HG03457 (cell line): ENCODE results near the gene PRKD1.
"Not testable (repeated sequence)": the region's sequence is repeated elsewhere in the genome, so short reads cannot be mapped to it uniquely, and the experiment has no call there.

Experiments
- ATAC-seq: cut with Tn5 transposase; IDR thresholded peaks from one replicate; pipeline ENCODE4 v1.9.1; 2021; ENCODE audit warnings: moderate number of reproducible peaks; ENCODE audit not compliant: unreplicated experiment

PRKD1 gene

GRCh38 chr14:29800961-29801360, 126.7 kb downstream of the PRKD1 start:
- no peak for ATAC-seq

- ATAC-seq, result no peak
These were observed 128.1 kb downstream of the PRKD1 start for GRCh38 chr14:29799464-29800095.

- no peak for ATAC-seq
These were observed 128.8 kb downstream of the PRKD1 start for GRCh38 chr14:29798811-29799210.

GRCh38 chr14:29798108-29798663, 129.5 kb downstream of the PRKD1 start:
- ATAC-seq, result no peak

- no peak for ATAC-seq
These were observed 130.8 kb downstream of the PRKD1 start for GRCh38 chr14:29796853-29797252.

- no peak for ATAC-seq
These were observed 138.2 kb downstream of the PRKD1 start for GRCh38 chr14:29789475-29789874.

- ATAC-seq, result no peak
These were observed 139.6 kb downstream of the PRKD1 start for GRCh38 chr14:29788093-29788492.

GRCh38 chr14:29783556-29783955, 144.1 kb downstream of the PRKD1 start:
- no peak for ATAC-seq

- ATAC-seq, result no peak
These were observed 145.6 kb downstream of the PRKD1 start for GRCh38 chr14:29782041-29782440.

- ATAC-seq, result not testable (repeated sequence)
These were observed 150.5 kb downstream of the PRKD1 start for GRCh38 chr14:29777142-29777541.

GRCh38 chr14:29773990-29774389, 153.7 kb downstream of the PRKD1 start:
- no peak for ATAC-seq

- ATAC-seq, result no peak
These were observed 164.2 kb downstream of the PRKD1 start for GRCh38 chr14:29763342-29763858.

- no peak for ATAC-seq
These were observed 167.9 kb downstream of the PRKD1 start for GRCh38 chr14:29759521-29760340.

GRCh38 chr14:29757711-29758233, 169.9 kb downstream of the PRKD1 start:
- ATAC-seq, result no peak

GRCh38 chr14:29757188-29757680, 170.4 kb downstream of the PRKD1 start:
- ATAC-seq, result no peak

GRCh38 chr14:29756019-29756385, 171.6 kb downstream of the PRKD1 start:
- ATAC-seq, result no peak

- no peak for ATAC-seq
These were observed 172.2 kb downstream of the PRKD1 start for GRCh38 chr14:29755311-29756018.

- no peak for ATAC-seq
These were observed 173.5 kb downstream of the PRKD1 start for GRCh38 chr14:29754134-29754533.

- no peak for ATAC-seq
These were observed 175.3 kb downstream of the PRKD1 start for GRCh38 chr14:29752221-29752923.

- ATAC-seq, result no peak
These were observed 177.8 kb downstream of the PRKD1 start for GRCh38 chr14:29749829-29750228.
